Stimulated activated CD4-positive, alpha-beta T cell treated with anti-CD3 and anti-CD28 coated beads, Interleukin-12 subunit alpha, Interleukin-12 subunit beta, amount 100 ng/mL, for 48 hours (primary cell): Measurements from ENCODE around the gene NAALADL1.

Experiments
- DNase-seq, 3 donors: peaks; one replicate each; pipeline ENCODE4 v3.0.0-alpha.2; 2020; ENCODE audit warnings: low read depth in 2 of 3, low spot score in 1 of 3

NAALADL1 gene

GRCh38 chr11:65083834-65084597 is 25.7 kb upstream of the NAALADL1 start, which contains the start of the genes CDCA5 and ZFPL1:
Gene CDCA5, minus strand, starts transcription at chr11:65084040. Its CDS starts 62 bp downstream, at chr11:65083978.
Gene ZFPL1, plus strand, starts transcription at chr11:65084222. Its CDS starts 477 bp downstream, at chr11:65084699.
- DNase-seq: peak; percentile 93 to 94 (median 94)

- no peak for DNase-seq
Observed at GRCh38 chr11:65083134-65083833, 24.9 kb upstream of the NAALADL1 start.

GRCh38 chr11:65078786-65079342 is 20.5 kb upstream of the NAALADL1 start:
- DNase-seq: no peak

GRCh38 chr11:65078151-65078550 is 19.8 kb upstream of the NAALADL1 start:
- DNase-seq: peak; percentile 38 to 55 (median 52)

GRCh38 chr11:65077451-65077850 is 19.1 kb upstream of the NAALADL1 start:
- DNase-seq: no peak

- DNase-seq: no peak
Observed at GRCh38 chr11:65072631-65072966, 14.2 kb upstream of the NAALADL1 start.

GRCh38 chr11:65071907-65072630 is 13.7 kb upstream of the NAALADL1 start:
- no peak for DNase-seq

- no peak for DNase-seq
Observed at GRCh38 chr11:65069217-65069616, 10.9 kb upstream of the NAALADL1 start.

GRCh38 chr11:65067446-65067845 is 9.1 kb upstream of the NAALADL1 start:
- no peak for DNase-seq

GRCh38 chr11:65066805-65067291 is 8.5 kb upstream of the NAALADL1 start:
- DNase-seq: no peak

- no peak for DNase-seq
Observed at GRCh38 chr11:65066315-65066714, 8.0 kb upstream of the NAALADL1 start.

- no peak for DNase-seq
Observed at GRCh38 chr11:65065851-65066250, 7.5 kb upstream of the NAALADL1 start.

- no peak for DNase-seq
Observed at GRCh38 chr11:65064847-65065240, 6.5 kb upstream of the NAALADL1 start.

- DNase-seq: no peak
Observed at GRCh38 chr11:65063532-65063931, 5.2 kb upstream of the NAALADL1 start.

GRCh38 chr11:65060913-65061408 is 2.6 kb upstream of the NAALADL1 start:
- no peak for DNase-seq

- DNase-seq: no peak
Observed at GRCh38 chr11:65059959-65060824, 1.8 kb upstream of the NAALADL1 start.

GRCh38 chr11:65059523-65059922 is 1.2 kb upstream of the NAALADL1 start:
- DNase-seq: no peak

GRCh38 chr11:65058012-65058411 is 341 bp downstream of the NAALADL1 start:
- no peak for DNase-seq

- DNase-seq: no peak
Observed at GRCh38 chr11:65057526-65057925, 827 bp downstream of the NAALADL1 start.

GRCh38 chr11:65056999-65057398 is 1.4 kb downstream of the NAALADL1 start:
- DNase-seq: no peak
